Adrenal gland (tissue), 5 donors: ENCODE measurements around the gene HPDL.

Source experiments
- CTCF ChIP-seq, 6 experiments: fragments of 450-650 bp in 4 of 6; fragments of 200-600 bp in 2 of 6; sonication (generic) in 1 of 6; IDR thresholded peaks; 1 replicate in 5 of 6; 2 replicates in 1 of 6; pipeline versions ENCODE4 v1.5.1 to v1.8.0; 2016 to 2021; ENCODE audit warnings: antibody characterized with exemption in 6 of 6, mild to moderate bottlenecking in 2 of 6, moderate library complexity in 1 of 6
- POLR2A ChIP-seq, 2 donors: fragments of 450-650 bp; IDR thresholded peaks; one replicate each; pipeline ENCODE4 v1.6.1; 2017; ENCODE audit warnings: antibody characterized with exemption in 2 of 2, mild to moderate bottlenecking in 2 of 2, moderate library complexity in 1 of 2
- donor health status: DM: no; HTN: no; CAD: no.

- TF ChIP-seq CTCF (IDR thresholded peaks at IDR 0.05) (no peak), POLR2A (IDR thresholded peaks at IDR 0.05) (no peak)
Measured at GRCh38 chr1:45365051-45365450, 38.4 kb downstream of the HPDL start.
